ENCODE data around the gene CHCHD3. TPM values are rescaled to one million over a fixed set of nuclear protein-coding genes. Genes with fewer than 3 reads are reported as not detected.

CHCHD3 gene
- total and polyA plus RNA-seq, 9 of the 15 experiments (the other 6 are each of a cell fraction or from before 2014, with no cell fraction given): 66.2 to 279 (median 204) TPM

- no peak for ATAC-seq
- H3K4me3 ChIP-seq: no peak overlapping the region
- no peak overlapping the region for H3K27ac ChIP-seq (ENCODE audit: extremely low read depth, low read depth, low read length)
- no peaks in the 10 kb centered on the region for H3K9me3 ChIP-seq (replicated peaks; ENCODE audit: control insufficient read depth, insufficient read depth, low read depth, low read length)
- POLR2A ChIA-PET: interaction anchor here (0.7 kb wide), 1 partner anchor 87 kb away, joined by 3 read pairs; no protein-coding TSS in a partner anchor
- peaks cover 7% of the 10 kb centered on the region; the same call in 2 of the 3 replicates for H3K36me3 ChIP-seq (ENCODE audit: control insufficient read depth, insufficient read depth, low read length)
- no peak overlapping the region for H3K4me2 ChIP-seq (ENCODE audit: insufficient read depth, low read length)
- TF ChIP-seq ZNF75A (CRISPR knock-in tag; IDR thresholded peaks at IDR 0.05) (no peak), HNRNPH1 (optimal IDR thresholded peaks at IDR 0.05; ENCODE audit: low read depth, low read length) (no peak), NR0B1 (IDR thresholded peaks at IDR 0.05; ENCODE audit: partially characterized antibody) (no peak), NKRF (IDR thresholded peaks at IDR 0.05; ENCODE audit: borderline replicate concordance) (no peak), USF1 (CRISPR knock-in tag; IDR thresholded peaks at IDR 0.05) (no peak), FUS (optimal IDR thresholded peaks at IDR 0.05; ENCODE audit: low read depth, low read length) (no peak), DEAF1 (CRISPR knock-in tag; IDR thresholded peaks at IDR 0.05) (no peak)
- no peak for DNase-seq (ENCODE audit: extremely low read depth in 1 of 4, low spot score in 3 of 4)
- no peak overlapping the region for H2AFZ ChIP-seq (ENCODE audit: low read depth, low read length)
- peaks cover 4% of the 10 kb centered on the region for H3K9me1 ChIP-seq (ENCODE audit: control insufficient read depth, insufficient read depth, low read length)
- no peak for FAIRE-seq
- no peak overlapping the region for H3K9ac ChIP-seq (ENCODE audit: insufficient read depth in 1 of 2, low read depth in 2 of 2, low read length in 2 of 2)
- no TSS peak for BruUV-seq (replicated peaks)
- in situ Hi-C loops (cut with MboI) (no loop called here), intact Hi-C loops (cut with micrococcal nuclease) (no loop called here)
- H3K27me3 ChIP-seq (ENCODE audit: control insufficient read depth in 2 of 2, insufficient read depth in 2 of 2, low read length in 2 of 2): no peaks in the 10 kb centered on the region
- peaks cover 4% of the 10 kb centered on the region; the same call in 1 of the 3 replicates for H3K79me2 ChIP-seq (ENCODE audit: control insufficient read depth, insufficient read depth, low read length)
- 94% methylated on average over 1 of the region's 1 CpG for WGBS (ENCODE audit: insufficient coverage, low coverage, missing lambda C conversion rate)
- H4K20me1 ChIP-seq (replicated peaks; ENCODE audit: control insufficient read depth, insufficient read depth, low read length): no peaks in the 10 kb centered on the region
- CTCF ChIA-PET (ENCODE audit: low intra/inter-chr PET ratio): no interaction called here
- no peaks in the 10 kb centered on the region for H3K4me1 ChIP-seq (replicated peaks in 1 of 2; ENCODE audit: control insufficient read depth in 2 of 2, insufficient read depth in 2 of 2, low read length in 2 of 2)
Measured at GRCh38 chr7:132943645-132944044, 138.2 kb downstream of the CHCHD3 start.

All from K562 (cell line).